Neural cell (in vitro differentiated cells): ENCODE data around the gene TENT4A.

Experiments
- CTCF ChIP-seq: fragments of 450-650 bp; IDR thresholded peaks from 2 replicates; pipeline ENCODE4 v1.5.1; 2014; ENCODE audit warnings: antibody characterized with exemption, mild to moderate bottlenecking, moderate library complexity; ENCODE audit not compliant: poor library complexity, severe bottlenecking
- EP300 ChIP-seq: fragments of 450-650 bp; conservative IDR thresholded peaks from 2 replicates; pipeline ENCODE4 v1.6.1; 2014; ENCODE audit warnings: antibody characterized with exemption, mild to moderate bottlenecking, moderate library complexity; ENCODE audit not compliant: poor library complexity, severe bottlenecking
- EZH2 ChIP-seq: fragments of 200-600, 300-800 bp; shearing (Covaris generic), sonication (generic); IDR thresholded peaks from 2 replicates; pipeline ENCODE4 v1.6.1; 2014; ENCODE audit warnings: antibody characterized with exemption, low read length, borderline replicate concordance, mild to moderate bottlenecking; ENCODE audit not compliant: insufficient read depth, poor library complexity, severe bottlenecking
- MXI1 ChIP-seq: fragments of 450-650 bp; conservative IDR thresholded peaks from 2 replicates; pipeline ENCODE4 v1.6.1; 2014; ENCODE audit warnings: antibody characterized with exemption, mild to moderate bottlenecking; ENCODE audit not compliant: poor library complexity, severe bottlenecking

GRCh38 chr5:6705088-6705487 lies 8.1 kb upstream of the TENT4A start:
- TF ChIP-seq EP300 (no peak), CTCF (no peak), EZH2 (no peak), MXI1 (no peak)
